ENCODE measurements around the gene ISG15.

DNA sequence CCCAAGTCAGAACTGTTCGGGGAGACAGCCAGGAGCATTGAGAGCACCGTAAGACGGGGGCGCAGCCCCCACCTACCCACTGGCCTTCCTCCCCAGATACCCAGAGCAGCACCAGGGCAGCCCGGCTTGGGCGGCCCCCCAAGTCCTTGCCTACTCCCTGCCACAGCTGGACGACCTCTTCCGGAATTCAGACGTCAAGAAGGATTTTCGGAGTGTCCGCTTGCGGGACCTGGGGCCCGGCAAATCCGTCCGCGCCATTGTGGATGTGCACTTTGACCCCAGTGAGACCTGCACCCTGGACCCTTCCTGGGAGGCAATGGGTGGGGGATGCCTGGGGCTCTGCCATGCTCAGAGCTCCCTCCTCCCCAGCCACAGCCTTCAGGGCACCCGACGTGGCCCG is 34.1 kb downstream of the ISG15 start:
- no peak for TF ChIP-seq EP300 (IDR thresholded peaks at IDR 0.05; ENCODE audit: borderline replicate concordance in 1 of 2, low read depth in 1 of 2, low read length in 1 of 2)
- TF ChIP-seq, protein P1, sequence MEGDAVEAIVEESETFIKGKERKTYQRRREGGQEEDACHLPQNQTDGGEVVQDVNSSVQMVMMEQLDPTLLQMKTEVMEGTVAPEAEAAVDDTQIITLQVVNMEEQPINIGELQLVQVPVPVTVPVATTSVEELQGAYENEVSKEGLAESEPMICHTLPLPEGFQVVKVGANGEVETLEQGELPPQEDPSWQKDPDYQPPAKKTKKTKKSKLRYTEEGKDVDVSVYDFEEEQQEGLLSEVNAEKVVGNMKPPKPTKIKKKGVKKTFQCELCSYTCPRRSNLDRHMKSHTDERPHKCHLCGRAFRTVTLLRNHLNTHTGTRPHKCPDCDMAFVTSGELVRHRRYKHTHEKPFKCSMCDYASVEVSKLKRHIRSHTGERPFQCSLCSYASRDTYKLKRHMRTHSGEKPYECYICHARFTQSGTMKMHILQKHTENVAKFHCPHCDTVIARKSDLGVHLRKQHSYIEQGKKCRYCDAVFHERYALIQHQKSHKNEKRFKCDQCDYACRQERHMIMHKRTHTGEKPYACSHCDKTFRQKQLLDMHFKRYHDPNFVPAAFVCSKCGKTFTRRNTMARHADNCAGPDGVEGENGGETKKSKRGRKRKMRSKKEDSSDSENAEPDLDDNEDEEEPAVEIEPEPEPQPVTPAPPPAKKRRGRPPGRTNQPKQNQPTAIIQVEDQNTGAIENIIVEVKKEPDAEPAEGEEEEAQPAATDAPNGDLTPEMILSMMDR (IDR thresholded peaks at IDR 0.05) = no peak
- TF ChIP-seq GATA2 (CRISPR knock-in tag; IDR thresholded peaks at IDR 0.05) = no peak
- no peak for TF ChIP-seq ELF1 (IDR thresholded peaks at IDR 0.05)
- TF ChIP-seq, protein P2, sequence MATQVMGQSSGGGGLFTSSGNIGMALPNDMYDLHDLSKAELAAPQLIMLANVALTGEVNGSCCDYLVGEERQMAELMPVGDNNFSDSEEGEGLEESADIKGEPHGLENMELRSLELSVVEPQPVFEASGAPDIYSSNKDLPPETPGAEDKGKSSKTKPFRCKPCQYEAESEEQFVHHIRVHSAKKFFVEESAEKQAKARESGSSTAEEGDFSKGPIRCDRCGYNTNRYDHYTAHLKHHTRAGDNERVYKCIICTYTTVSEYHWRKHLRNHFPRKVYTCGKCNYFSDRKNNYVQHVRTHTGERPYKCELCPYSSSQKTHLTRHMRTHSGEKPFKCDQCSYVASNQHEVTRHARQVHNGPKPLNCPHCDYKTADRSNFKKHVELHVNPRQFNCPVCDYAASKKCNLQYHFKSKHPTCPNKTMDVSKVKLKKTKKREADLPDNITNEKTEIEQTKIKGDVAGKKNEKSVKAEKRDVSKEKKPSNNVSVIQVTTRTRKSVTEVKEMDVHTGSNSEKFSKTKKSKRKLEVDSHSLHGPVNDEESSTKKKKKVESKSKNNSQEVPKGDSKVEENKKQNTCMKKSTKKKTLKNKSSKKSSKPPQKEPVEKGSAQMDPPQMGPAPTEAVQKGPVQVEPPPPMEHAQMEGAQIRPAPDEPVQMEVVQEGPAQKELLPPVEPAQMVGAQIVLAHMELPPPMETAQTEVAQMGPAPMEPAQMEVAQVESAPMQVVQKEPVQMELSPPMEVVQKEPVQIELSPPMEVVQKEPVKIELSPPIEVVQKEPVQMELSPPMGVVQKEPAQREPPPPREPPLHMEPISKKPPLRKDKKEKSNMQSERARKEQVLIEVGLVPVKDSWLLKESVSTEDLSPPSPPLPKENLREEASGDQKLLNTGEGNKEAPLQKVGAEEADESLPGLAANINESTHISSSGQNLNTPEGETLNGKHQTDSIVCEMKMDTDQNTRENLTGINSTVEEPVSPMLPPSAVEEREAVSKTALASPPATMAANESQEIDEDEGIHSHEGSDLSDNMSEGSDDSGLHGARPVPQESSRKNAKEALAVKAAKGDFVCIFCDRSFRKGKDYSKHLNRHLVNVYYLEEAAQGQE (IDR thresholded peaks at IDR 0.05; ENCODE audit: low read depth, low read length) = no peak
- no peak for TF ChIP-seq CHD2 (IDR thresholded peaks at IDR 0.05; ENCODE audit: low read length, partially characterized antibody)
- no peak for TF ChIP-seq POLR2AphosphoS5 (IDR thresholded peaks at IDR 0.05; ENCODE audit: low read depth, low read length)
- TF ChIP-seq GABPA (IDR thresholded peaks at IDR 0.05; ENCODE audit: low read depth) = no peak
- TF ChIP-seq MEF2A (IDR thresholded peaks at IDR 0.05; ENCODE audit: borderline replicate concordance, low read depth) = no peak
- TF ChIP-seq, protein P3, sequence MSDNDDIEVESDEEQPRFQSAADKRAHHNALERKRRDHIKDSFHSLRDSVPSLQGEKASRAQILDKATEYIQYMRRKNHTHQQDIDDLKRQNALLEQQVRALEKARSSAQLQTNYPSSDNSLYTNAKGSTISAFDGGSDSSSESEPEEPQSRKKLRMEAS (IDR thresholded peaks at IDR 0.05; ENCODE audit: low read depth) = no peak
- no peak for TF ChIP-seq FOXJ3 (CRISPR knock-in tag; IDR thresholded peaks at IDR 0.05)
